Measurements from ENCODE around the gene ELMOD1.

DNA sequence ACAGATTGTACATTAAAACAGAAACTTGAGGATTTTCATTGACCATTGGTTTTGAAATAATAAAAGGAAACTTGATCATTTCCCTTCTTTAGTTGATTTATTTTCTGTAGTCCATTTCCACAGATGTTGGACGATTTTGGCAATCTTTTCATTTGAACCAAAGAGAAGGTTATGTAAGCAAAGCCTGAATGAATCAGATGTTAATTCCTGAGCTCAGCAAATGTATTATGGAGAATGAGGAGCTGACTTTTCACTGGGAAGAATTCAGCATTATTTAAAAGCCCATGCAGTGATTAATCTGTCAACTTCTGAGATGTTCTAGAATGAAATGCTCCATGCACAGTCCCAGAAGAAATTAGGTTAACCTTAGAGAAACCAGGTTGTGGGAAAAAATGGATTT, 29.0 kb downstream of the ELMOD1 start:
- TF ChIP-seq POLR2A (IDR thresholded peaks at IDR 0.05; ENCODE audit: low read depth, low read length), result no peak
- TF ChIP-seq, protein P1, sequence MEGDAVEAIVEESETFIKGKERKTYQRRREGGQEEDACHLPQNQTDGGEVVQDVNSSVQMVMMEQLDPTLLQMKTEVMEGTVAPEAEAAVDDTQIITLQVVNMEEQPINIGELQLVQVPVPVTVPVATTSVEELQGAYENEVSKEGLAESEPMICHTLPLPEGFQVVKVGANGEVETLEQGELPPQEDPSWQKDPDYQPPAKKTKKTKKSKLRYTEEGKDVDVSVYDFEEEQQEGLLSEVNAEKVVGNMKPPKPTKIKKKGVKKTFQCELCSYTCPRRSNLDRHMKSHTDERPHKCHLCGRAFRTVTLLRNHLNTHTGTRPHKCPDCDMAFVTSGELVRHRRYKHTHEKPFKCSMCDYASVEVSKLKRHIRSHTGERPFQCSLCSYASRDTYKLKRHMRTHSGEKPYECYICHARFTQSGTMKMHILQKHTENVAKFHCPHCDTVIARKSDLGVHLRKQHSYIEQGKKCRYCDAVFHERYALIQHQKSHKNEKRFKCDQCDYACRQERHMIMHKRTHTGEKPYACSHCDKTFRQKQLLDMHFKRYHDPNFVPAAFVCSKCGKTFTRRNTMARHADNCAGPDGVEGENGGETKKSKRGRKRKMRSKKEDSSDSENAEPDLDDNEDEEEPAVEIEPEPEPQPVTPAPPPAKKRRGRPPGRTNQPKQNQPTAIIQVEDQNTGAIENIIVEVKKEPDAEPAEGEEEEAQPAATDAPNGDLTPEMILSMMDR (IDR thresholded peaks at IDR 0.05 in 2 of 3, conservative IDR thresholded peaks at IDR 0.05 in 1 of 3; ENCODE audit: control insufficient read depth in 2 of 3, extremely low read depth in 1 of 3, insufficient read depth in 1 of 3, low read depth in 3 of 3, low read length in 3 of 3), result no peak
- no peak for TF ChIP-seq SIN3A (IDR thresholded peaks at IDR 0.05; ENCODE audit: low read depth, low read length)
- TF ChIP-seq STAT3 (IDR thresholded peaks at IDR 0.05; ENCODE audit: low read depth, low read length), result no peak
- no peak for TF ChIP-seq MXI1 (IDR thresholded peaks at IDR 0.05; ENCODE audit: low read depth, low read length)
- TF ChIP-seq ETV6 (conservative IDR thresholded peaks at IDR 0.05 in 1 of 2, IDR thresholded peaks at IDR 0.05 in 1 of 2; ENCODE audit: borderline replicate concordance in 1 of 2, low read depth in 1 of 2), result no peak
- TF ChIP-seq, protein P2, sequence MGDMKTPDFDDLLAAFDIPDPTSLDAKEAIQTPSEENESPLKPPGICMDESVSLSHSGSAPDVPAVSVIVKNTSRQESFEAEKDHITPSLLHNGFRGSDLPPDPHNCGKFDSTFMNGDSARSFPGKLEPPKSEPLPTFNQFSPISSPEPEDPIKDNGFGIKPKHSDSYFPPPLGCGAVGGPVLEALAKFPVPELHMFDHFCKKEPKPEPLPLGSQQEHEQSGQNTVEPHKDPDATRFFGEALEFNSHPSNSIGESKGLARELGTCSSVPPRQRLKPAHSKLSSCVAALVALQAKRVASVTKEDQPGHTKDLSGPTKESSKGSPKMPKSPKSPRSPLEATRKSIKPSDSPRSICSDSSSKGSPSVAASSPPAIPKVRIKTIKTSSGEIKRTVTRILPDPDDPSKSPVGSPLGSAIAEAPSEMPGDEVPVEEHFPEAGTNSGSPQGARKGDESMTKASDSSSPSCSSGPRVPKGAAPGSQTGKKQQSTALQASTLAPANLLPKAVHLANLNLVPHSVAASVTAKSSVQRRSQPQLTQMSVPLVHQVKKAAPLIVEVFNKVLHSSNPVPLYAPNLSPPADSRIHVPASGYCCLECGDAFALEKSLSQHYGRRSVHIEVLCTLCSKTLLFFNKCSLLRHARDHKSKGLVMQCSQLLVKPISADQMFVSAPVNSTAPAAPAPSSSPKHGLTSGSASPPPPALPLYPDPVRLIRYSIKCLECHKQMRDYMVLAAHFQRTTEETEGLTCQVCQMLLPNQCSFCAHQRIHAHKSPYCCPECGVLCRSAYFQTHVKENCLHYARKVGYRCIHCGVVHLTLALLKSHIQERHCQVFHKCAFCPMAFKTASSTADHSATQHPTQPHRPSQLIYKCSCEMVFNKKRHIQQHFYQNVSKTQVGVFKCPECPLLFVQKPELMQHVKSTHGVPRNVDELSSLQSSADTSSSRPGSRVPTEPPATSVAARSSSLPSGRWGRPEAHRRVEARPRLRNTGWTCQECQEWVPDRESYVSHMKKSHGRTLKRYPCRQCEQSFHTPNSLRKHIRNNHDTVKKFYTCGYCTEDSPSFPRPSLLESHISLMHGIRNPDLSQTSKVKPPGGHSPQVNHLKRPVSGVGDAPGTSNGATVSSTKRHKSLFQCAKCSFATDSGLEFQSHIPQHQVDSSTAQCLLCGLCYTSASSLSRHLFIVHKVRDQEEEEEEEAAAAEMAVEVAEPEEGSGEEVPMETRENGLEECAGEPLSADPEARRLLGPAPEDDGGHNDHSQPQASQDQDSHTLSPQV (IDR thresholded peaks at IDR 0.05), result no peak
- TF ChIP-seq EZH2 (IDR thresholded peaks at IDR 0.05; ENCODE audit: borderline replicate concordance, control insufficient read depth, low read depth, low read length), result no peak
- TF ChIP-seq, protein P3, sequence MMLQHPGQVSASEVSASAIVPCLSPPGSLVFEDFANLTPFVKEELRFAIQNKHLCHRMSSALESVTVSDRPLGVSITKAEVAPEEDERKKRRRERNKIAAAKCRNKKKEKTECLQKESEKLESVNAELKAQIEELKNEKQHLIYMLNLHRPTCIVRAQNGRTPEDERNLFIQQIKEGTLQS (IDR thresholded peaks at IDR 0.05; ENCODE audit: borderline replicate concordance, extremely low read depth, low read depth, low read length), result no peak
- TF ChIP-seq, protein P4, sequence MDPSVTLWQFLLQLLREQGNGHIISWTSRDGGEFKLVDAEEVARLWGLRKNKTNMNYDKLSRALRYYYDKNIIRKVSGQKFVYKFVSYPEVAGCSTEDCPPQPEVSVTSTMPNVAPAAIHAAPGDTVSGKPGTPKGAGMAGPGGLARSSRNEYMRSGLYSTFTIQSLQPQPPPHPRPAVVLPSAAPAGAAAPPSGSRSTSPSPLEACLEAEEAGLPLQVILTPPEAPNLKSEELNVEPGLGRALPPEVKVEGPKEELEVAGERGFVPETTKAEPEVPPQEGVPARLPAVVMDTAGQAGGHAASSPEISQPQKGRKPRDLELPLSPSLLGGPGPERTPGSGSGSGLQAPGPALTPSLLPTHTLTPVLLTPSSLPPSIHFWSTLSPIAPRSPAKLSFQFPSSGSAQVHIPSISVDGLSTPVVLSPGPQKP (IDR thresholded peaks at IDR 0.05; ENCODE audit: low read depth, low read length), result no peak
- TF ChIP-seq DPF2 (IDR thresholded peaks at IDR 0.05), result no peak
- TF ChIP-seq RBBP5 (conservative IDR thresholded peaks at IDR 0.05), result no peak
- no peak for TF ChIP-seq NR2C1 (IDR thresholded peaks at IDR 0.05)

Data from GM12878 (cell line).